HG02981 (cell line): Measurements from ENCODE around the gene TMC6.
"Not testable (repeated sequence)": the region's sequence is repeated elsewhere in the genome, so short reads cannot be mapped to it uniquely, and the experiment has no call there.

Source experiments
- ATAC-seq: cut with Tn5 transposase; IDR thresholded peaks from one replicate; pipeline ENCODE4 v1.9.1; 2021; ENCODE audit warnings: mild to moderate bottlenecking, moderate library complexity; ENCODE audit not compliant: unreplicated experiment

TMC6 gene

GRCh38 chr17:78124081-78124835, 4.3 kb downstream of the TMC6 start:
- ATAC-seq, result peak; percentile 30

- no peak for ATAC-seq
These were observed 5.2 kb downstream of the TMC6 start for GRCh38 chr17:78123258-78123929.

DNA sequence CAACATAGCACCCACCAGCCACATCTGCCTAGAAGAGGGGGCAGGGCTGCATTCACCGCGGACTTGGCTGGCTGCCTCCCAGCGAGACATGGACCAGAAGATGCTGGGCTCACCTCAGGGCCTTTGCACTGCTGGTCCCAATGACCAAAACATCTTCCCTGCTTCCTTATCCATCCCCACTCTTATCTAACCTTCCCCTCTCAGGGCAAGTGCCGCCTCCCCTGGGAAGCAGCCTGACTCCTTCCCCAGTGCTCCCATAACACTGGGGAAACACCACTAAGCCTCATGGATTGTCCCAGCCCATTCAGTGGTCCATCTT, 5.7 kb downstream of the TMC6 start:
- no peak for ATAC-seq

- ATAC-seq, result no peak
These were observed 6.2 kb downstream of the TMC6 start for GRCh38 chr17:78122216-78122930.

DNA sequence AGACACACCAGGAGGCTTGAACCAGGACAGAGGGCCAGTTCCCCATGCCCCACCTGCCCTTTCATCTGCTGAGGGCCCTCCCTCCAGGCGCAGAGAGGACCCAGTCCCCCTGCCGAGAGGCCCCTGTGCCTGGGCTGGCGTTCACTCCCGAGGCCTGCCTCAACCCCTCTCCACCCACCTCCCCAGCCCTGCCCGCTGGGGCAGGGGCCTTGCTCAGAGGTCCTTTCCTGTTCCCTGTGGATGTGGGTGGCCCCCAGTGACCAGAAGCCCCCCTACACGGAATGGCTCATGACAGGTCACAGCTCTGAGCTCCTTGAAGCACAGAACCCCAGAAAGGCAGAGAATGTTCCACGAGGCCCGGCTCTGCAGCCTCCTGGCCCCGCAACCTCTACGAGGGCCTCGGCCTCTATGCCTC, 6.7 kb downstream of the TMC6 start:
- no peak for ATAC-seq

GRCh38 chr17:78120971-78121800, 7.4 kb downstream of the TMC6 start:
- ATAC-seq, result no peak

GRCh38 chr17:78120537-78120936, 8.0 kb downstream of the TMC6 start:
- ATAC-seq, result no peak

DNA sequence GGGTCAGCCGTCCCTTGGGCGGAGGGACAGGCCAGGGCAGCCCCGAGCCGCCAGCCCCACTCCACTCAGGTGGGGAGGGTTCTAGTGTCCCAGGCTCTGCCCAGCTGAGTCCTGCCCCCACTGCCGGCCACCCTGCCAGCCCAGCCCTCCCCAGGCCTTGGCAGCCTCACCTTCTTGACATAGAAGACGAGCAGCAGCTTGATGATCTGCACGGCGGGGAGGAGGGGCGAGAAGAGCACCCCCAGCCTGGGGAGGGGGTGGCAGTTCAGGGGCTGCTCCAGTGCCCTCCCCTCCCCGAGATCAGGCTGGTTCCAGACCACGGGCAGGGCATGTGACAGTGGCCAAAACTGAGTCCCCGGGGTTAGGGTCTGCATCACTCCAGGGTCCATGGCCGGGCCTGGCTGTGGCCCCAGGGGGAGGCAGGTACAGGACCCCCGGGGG, 9.7 kb downstream of the TMC6 start:
- no peak for ATAC-seq

- no peak for ATAC-seq
These were observed 11.3 kb downstream of the TMC6 start for GRCh38 chr17:78117027-78117981.

GRCh38 chr17:78116411-78116810, 12.1 kb downstream of the TMC6 start:
- no peak for ATAC-seq

GRCh38 chr17:78115803-78116202, 12.8 kb downstream of the TMC6 start:
- ATAC-seq, result not testable (repeated sequence)

DNA sequence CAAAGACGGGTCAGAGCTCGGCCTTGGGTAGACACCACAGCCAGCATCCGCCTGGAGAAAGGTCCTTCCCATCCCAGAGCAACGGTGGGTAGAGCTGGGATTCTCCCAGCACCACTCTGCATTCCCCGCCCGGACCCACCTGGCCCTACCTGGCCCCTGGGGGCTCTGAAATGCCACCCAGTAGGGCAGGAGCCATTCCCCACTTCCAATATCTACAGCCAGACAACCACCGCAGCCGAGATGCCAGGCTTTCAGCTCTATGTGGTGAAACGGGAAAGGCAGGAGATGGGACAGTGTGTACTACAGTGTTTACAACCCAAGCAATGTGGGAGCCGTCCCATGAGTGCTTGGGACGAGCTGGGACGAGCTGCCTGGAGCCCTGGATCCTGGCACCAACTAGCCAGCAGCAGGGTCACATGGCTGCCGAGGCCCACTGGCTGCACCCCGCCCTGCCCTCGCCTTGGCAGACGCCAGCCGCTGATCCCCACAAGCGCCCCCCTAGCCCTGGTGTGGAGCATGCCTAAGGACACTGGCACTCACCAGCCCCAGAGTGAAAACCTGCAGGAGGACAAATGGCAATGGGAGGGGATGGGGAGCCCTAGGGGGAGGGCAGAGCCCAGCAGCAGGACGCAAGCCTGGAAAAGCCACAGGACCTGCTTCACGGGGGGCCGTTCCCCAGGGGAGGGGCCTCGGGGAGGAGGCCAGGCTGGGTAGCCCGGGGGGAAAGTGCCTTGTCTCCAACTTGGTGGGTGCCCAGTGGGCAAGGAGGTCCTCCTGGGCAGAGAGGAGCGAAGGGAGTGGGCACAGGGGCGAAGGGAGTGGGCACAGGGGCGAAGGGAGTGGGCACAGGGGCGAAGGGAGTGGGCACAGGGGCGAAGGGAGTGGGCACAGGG, 13.5 kb downstream of the TMC6 start:
- ATAC-seq, result no peak

DNA sequence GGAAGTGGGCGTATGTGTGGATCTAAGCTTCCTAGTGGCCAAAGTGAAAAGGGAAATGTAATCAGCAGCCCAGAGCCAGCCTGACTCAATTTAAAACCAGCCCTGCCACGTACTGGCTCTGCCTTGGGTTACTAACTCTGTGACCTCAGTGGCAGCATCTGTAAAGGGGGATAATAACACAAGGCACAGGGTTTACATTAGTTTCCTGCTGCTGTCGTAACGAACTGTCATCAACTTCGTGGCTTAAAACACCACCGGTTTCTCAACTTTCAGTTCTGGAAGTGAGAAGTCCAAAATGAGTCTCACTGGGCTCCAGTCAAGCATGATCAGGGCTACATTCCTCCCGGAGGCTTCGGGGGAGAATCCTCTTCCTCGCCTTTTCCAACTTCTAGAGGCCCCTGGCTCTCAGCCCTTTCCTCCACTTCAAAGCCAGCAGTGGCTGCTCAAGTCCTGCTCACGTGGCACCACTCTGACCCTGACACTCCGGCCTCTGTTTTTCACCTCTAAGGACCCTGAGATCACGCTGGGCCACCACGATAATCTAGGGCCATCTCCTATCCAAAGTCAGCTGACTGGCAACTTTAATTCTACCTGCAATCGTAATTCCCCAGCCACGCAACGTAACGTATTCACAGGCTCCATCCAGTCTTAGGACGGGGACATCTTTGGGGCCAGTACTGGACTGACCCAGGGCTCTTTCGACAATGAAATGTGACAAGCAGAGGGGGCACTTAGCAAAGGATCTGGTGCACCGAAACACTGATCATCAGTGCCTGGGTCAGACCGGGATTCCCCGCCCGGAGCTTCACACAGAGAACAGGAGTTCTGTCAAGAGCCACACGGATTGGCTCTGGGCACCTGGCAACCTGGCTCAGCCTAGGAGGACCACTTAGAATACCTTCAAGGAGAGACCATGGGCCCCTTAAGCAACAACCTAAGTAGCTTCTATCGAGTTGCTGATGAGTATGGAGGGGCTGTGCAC, 14.5 kb downstream of the TMC6 start:
- ATAC-seq, result no peak

DNA sequence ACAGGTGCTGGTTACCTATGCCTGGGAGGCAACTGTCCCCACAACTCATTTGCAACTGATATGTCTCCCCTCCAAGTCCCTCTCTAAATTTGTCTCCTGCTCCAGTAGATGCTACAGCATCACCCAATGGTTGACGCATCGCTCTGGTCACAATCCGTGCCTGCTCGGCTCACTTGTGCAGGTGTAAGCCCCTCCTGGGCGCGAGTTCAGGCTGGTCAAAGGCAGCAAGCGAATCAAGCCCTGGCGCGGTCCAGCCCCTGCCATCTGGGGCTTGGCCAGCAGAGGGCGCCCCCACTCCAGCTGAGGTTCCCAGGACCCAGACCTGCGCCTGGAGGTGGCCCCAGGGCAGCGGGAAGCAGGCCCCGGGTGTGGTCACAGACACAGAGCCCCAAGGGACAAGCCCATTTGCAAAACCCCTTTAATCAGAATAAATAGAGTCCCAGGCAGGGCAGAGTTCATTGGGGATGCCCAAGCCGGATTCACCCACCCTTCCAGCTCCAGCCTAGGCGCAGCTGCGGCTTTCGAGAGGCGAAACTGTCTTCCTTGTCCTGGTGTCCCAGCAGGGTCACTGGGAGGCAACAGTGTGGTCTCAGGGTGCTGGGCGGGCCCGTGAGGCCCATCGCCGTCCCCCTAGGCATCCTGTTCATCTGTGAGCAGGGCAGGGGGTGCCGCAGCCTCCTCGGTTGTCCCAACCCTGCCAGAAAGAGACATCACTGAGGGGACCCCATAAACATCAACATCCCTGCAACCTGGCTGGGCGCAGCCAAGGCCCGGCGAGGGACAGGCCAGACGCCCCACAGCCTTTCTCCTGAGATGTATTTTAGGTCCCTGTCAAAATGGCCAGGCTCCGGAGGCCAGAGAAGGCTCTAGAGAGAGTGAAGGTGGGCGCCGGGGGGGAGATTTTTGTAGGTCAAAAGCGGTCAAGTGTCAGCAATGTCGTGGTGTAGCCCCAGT, 15.8 kb downstream of the TMC6 start:
- no peak for ATAC-seq

DNA sequence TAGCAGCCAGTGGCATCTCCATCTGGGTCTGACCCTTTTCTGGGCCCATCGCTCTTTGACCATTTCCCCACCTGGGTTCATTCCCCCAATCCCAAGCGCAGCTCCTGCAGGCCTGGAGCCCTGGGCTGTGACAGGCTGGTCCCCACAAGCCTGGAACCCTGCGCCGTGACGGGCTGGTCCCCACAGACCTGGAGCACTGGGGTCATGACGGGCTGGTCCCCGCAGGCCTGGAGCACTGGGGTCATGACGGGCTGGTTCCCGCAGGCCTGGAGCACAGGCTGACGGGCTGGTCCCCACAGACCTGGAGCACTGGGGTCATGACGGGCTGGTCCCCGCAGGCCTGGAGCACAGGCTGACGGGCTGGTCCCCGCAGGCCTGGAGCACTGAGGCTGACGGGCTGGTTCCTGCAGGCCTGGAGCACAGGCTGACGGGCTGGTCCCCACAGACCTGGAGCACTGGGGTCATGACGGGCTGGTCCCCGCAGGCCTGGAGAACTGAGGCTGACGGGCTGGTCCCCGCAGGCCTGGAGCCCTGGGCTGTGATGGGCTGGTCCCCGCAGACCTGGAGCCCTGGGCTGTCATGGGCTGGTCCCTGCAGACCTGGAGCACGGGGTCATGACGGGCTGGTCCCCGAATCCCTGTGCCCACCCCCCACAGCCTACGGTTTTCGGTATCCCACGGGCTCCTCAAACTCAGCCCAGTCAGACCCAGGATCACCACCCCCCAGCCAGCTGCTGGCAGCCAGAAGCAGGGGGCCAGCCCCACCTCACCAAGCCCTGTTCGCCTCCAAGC, 16.6 kb downstream of the TMC6 start:
- no peak for ATAC-seq
